Measurements from ENCODE around the gene HS3ST4. TPM values are rescaled to one million over a fixed set of nuclear protein-coding genes. Genes with fewer than 3 reads are reported as not detected.

The HS3ST4 gene
- polyA plus RNA-seq, 1 donor from 2014 or later: 13.0 TPM

DNA sequence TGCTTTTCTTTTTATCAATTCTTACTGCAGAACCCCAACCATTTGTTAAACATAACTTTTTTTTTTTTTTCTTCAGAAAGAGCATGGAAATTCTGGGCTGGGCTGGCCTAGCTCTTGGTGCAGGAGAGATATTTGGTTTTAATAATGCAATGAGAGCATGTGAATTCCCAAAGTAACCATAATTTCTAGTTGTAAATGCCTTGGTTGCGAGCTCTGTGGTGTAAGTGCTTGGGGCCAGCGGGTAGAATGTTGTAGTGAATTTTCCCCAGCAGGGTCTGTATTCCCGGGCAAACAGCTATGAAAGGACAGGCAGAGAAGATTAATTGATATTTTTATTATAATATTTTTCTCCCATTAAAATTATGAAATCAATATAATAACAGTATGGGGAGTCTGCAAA is 465.6 kb downstream of the HS3ST4 start:
- Histone ChIP-seq H3K36me3 (ENCODE audit: insufficient read depth, low read length) (no peaks in the 10 kb centered on the region), H2AFZ (ENCODE audit: low read depth, low read length) (no peak overlapping the region), H3F3A (ENCODE audit: insufficient read depth, low read length, poor library complexity, severe bottlenecking) (no peaks in the 10 kb centered on the region), H3K27me3 (ENCODE audit: insufficient read depth, low read depth, low read length) (no peaks in the 10 kb centered on the region), H3K4me2 (ENCODE audit: low read length) (no peak overlapping the region), H3K9ac (ENCODE audit: low read length) (no peak overlapping the region), H3K27ac (ENCODE audit: low read length) (no peak overlapping the region), H3K9me3 (ENCODE audit: low read length) (no peaks in the 10 kb centered on the region), H3K4me3 (ENCODE audit: low read length) (no peak overlapping the region), H3K9me2 (ENCODE audit: insufficient read depth, low read length) (no peaks in the 10 kb centered on the region), H3K79me2 (replicated peaks; ENCODE audit: insufficient read depth, low read length) (no peaks in the 10 kb centered on the region), H4K20me1 (ENCODE audit: insufficient read depth) (no peaks in the 10 kb centered on the region)
- no peak for TF ChIP-seq SMC3 (conservative IDR thresholded peaks at IDR 0.05; ENCODE audit: poor library complexity)
- TF ChIP-seq EP300 (conservative IDR thresholded peaks at IDR 0.05; ENCODE audit: poor library complexity, severe bottlenecking): no peak
- TF ChIP-seq RAD21 (conservative IDR thresholded peaks at IDR 0.05): no peak
- no peak for TF ChIP-seq POLR2AphosphoS5 (IDR thresholded peaks at IDR 0.05)
- TF ChIP-seq, protein P1, sequence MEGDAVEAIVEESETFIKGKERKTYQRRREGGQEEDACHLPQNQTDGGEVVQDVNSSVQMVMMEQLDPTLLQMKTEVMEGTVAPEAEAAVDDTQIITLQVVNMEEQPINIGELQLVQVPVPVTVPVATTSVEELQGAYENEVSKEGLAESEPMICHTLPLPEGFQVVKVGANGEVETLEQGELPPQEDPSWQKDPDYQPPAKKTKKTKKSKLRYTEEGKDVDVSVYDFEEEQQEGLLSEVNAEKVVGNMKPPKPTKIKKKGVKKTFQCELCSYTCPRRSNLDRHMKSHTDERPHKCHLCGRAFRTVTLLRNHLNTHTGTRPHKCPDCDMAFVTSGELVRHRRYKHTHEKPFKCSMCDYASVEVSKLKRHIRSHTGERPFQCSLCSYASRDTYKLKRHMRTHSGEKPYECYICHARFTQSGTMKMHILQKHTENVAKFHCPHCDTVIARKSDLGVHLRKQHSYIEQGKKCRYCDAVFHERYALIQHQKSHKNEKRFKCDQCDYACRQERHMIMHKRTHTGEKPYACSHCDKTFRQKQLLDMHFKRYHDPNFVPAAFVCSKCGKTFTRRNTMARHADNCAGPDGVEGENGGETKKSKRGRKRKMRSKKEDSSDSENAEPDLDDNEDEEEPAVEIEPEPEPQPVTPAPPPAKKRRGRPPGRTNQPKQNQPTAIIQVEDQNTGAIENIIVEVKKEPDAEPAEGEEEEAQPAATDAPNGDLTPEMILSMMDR (IDR thresholded peaks at IDR 0.05; ENCODE audit: poor library complexity, severe bottlenecking): no peak
- TF ChIP-seq EZH2 (IDR thresholded peaks at IDR 0.05; ENCODE audit: borderline replicate concordance, insufficient read depth, low read length, poor library complexity, severe bottlenecking): no peak
- TF ChIP-seq TAF1 (IDR thresholded peaks at IDR 0.05; ENCODE audit: low read depth): no peak
- TF ChIP-seq MXI1 (conservative IDR thresholded peaks at IDR 0.05; ENCODE audit: poor library complexity, severe bottlenecking): no peak
- no peak for TF ChIP-seq REST (IDR thresholded peaks at IDR 0.05; ENCODE audit: borderline replicate concordance)

- H2AFZ ChIP-seq (ENCODE audit: low read depth, low read length): no peak overlapping the region
- no peak for TF ChIP-seq EP300 (conservative IDR thresholded peaks at IDR 0.05; ENCODE audit: poor library complexity, severe bottlenecking)
- TF ChIP-seq MXI1 (conservative IDR thresholded peaks at IDR 0.05; ENCODE audit: poor library complexity, severe bottlenecking): no peak
- TF ChIP-seq EZH2 (IDR thresholded peaks at IDR 0.05; ENCODE audit: borderline replicate concordance, insufficient read depth, low read length, poor library complexity, severe bottlenecking): no peak
- TF ChIP-seq RAD21 (conservative IDR thresholded peaks at IDR 0.05): no peak
- no peak for TF ChIP-seq POLR2AphosphoS5 (IDR thresholded peaks at IDR 0.05)
- no peak for TF ChIP-seq REST (IDR thresholded peaks at IDR 0.05; ENCODE audit: borderline replicate concordance)
- no peak for TF ChIP-seq TAF1 (IDR thresholded peaks at IDR 0.05; ENCODE audit: low read depth)
- no peak for TF ChIP-seq SMC3 (conservative IDR thresholded peaks at IDR 0.05; ENCODE audit: poor library complexity)
- TF ChIP-seq, protein P1 (IDR thresholded peaks at IDR 0.05; ENCODE audit: poor library complexity, severe bottlenecking): no peak
- no peaks in the 10 kb centered on the region for H3K36me3 ChIP-seq (ENCODE audit: insufficient read depth, low read length)
- H3K4me3 ChIP-seq (ENCODE audit: low read length): no peak overlapping the region
- no peak overlapping the region for H3K27ac ChIP-seq (ENCODE audit: low read length)
- H3K9ac ChIP-seq (ENCODE audit: low read length): no peak overlapping the region
- H3F3A ChIP-seq (ENCODE audit: insufficient read depth, low read length, poor library complexity, severe bottlenecking): no peaks in the 10 kb centered on the region
- H3K9me2 ChIP-seq (ENCODE audit: insufficient read depth, low read length): no peaks in the 10 kb centered on the region
- H3K4me2 ChIP-seq (ENCODE audit: low read length): no peak overlapping the region
- H3K27me3 ChIP-seq (ENCODE audit: insufficient read depth, low read depth, low read length): no peaks in the 10 kb centered on the region
- no peaks in the 10 kb centered on the region for H4K20me1 ChIP-seq (ENCODE audit: insufficient read depth)
- H3K9me3 ChIP-seq (ENCODE audit: low read length): no peaks in the 10 kb centered on the region
- H3K79me2 ChIP-seq (replicated peaks; ENCODE audit: insufficient read depth, low read length): no peaks in the 10 kb centered on the region
Measured at GRCh38 chr16:26158142-26158759, 466.5 kb downstream of the HS3ST4 start.

Data from neural cell (in vitro differentiated cells).